Loucy (cell line): ENCODE results near the gene KCNA3.

Source experiments
- CTCF ChIP-seq: fragments of 200-600 bp; sonication (generic); conservative IDR thresholded peaks from 2 replicates; pipeline ENCODE4 v1.5.1; 2014; ENCODE audit warnings: mild to moderate bottlenecking, antibody characterized with exemption, low read length
- EZH2phosphoT487 ChIP-seq: fragments of 200-600 bp; IDR thresholded peaks from 2 replicates; pipeline ENCODE4 v1.6.1; 2018; ENCODE audit warnings: antibody characterized with exemption, mild to moderate bottlenecking, moderate library complexity, borderline replicate concordance

DNA sequence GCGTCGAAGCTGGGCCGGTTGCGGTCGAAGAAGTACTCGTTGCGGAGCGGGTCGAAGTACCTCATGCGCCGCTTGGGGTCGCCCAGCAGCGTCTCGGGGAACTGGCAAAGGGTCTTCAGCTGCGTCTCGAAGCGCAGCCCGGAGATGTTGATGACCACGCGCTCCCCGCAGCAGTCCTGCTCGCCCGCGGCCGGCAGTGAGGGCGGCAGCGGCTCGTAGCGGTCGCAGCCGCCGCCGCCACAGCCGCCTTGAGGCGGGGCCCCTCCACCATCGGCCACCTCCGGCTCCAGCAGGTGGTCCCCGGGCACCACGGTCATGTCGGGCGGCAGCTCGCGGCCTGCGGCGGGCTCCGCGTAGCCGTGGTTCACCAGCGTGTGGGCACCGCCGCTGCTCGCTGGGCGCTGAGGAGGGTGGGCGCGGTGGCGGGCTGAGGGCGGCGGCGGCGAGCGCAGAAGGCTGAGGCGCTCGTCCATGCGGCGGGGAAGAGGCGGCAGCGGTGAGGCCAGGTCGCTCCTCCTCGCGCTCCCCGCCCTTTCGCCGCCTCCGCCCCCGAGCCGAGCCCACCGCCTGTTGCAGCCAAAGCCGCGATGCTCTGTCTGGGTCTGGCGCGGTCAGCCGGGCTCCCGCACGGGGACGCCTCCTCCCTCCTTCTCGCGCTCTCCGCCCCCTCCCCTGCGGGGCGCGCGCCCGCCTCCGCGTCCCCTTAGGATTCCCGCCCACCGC is at the start of gene KCNA3:
- TF ChIP-seq CTCF: peak; percentile 28
- TF ChIP-seq EZH2phosphoT487: no peak
